IMR-90 (cell line): ENCODE measurements around the gene TSPAN32. TPM values are rescaled to one million over a fixed set of nuclear protein-coding genes. Genes with fewer than 3 reads are reported as not detected.

Experiments used
- ATAC-seq: fragments of 200-7000 bp; cut with Tn5 transposase; 2 replicates; pipeline ENCODE4 v1.9.1; 2020; ENCODE audit warnings: low read depth, mild to moderate bottlenecking, moderate library complexity
- BruUV-seq: library from RNA; stranded (reverse); fragments of 400-500 nt; replicated peaks from 2 replicates; lab custom pipeline; 2021; lab: Mats Ljungman, UMichigan
- CTCF ChIA-PET: fragments of 300-600 bp; formaldehyde crosslinking; extraction: SDS; loops from one replicate; lab custom pipeline; 2021; ENCODE audit warnings: antibody characterized with exemption; lab: Yijun Ruan, JAX
- POLR2A ChIA-PET: fragments of 300-600 bp; sonication (Branson Sonifier 250); formaldehyde crosslinking; loops from one replicate; lab custom pipeline; 2022; ENCODE audit warnings: antibody characterized with exemption; ENCODE audit not compliant: unreplicated experiment; lab: Charles Lee
- DNase-seq: peaks from one replicate; pipeline ENCODE4 v3.0.0; 2013
- H2AFZ ChIP-seq: replicated peaks from 2 replicates; pipeline ENCODE3; 2013; ENCODE audit warnings: low read length, mild to moderate bottlenecking; ENCODE audit not compliant: poor library complexity
- H2AK5ac ChIP-seq: 2 replicates; pipeline ENCODE4 v1.6.1; 2013; ENCODE audit warnings: low read depth, low read length, inconsistent platforms
- H2AK9ac ChIP-seq: replicated peaks from 2 replicates; pipeline ENCODE3; 2013; ENCODE audit warnings: mild to moderate bottlenecking, low read depth, low read length, moderate library complexity; ENCODE audit not compliant: poor library complexity
- H2BK120ac ChIP-seq: 2 replicates; pipeline ENCODE4 v1.6.1; 2013; ENCODE audit warnings: low read depth, low read length, inconsistent platforms
- H2BK15ac ChIP-seq: 3 replicates; pipeline ENCODE4 v1.6.1; 2013; ENCODE audit warnings: low read depth, low read length, inconsistent platforms
- H2BK20ac ChIP-seq: 2 replicates; pipeline ENCODE4 v1.6.1; 2013; ENCODE audit warnings: low read depth, mild to moderate bottlenecking, inconsistent platforms, low read length, moderate library complexity
- H2BK5ac ChIP-seq: 2 replicates; pipeline ENCODE4 v1.6.1; 2013; ENCODE audit warnings: mild to moderate bottlenecking, low read depth, low read length, inconsistent platforms; ENCODE audit not compliant: poor library complexity, severe bottlenecking
- H3K14ac ChIP-seq: replicated peaks from 2 replicates; pipeline ENCODE4 v1.6.1; 2013; ENCODE audit warnings: low read depth, low read length, inconsistent platforms
- H3K18ac ChIP-seq: 2 replicates; pipeline ENCODE4 v1.6.1; 2013; ENCODE audit warnings: low read depth, low read length, control low read depth
- H3K23ac ChIP-seq: 2 replicates; pipeline ENCODE4 v1.6.1; 2013; ENCODE audit warnings: low read depth, low read length, inconsistent platforms
- H3K27ac ChIP-seq: 2 replicates; pipeline ENCODE4 v1.5.1; 2013; ENCODE audit warnings: mild to moderate bottlenecking, control low read depth, low read length; ENCODE audit not compliant: insufficient read depth
- H3K27me3 ChIP-seq: 2 replicates; pipeline ENCODE4 v1.6.1; 2013; ENCODE audit warnings: low read length; ENCODE audit not compliant: control insufficient read depth, insufficient read depth
- H3K36me3 ChIP-seq: 2 replicates; pipeline ENCODE4 v1.6.1; 2013; ENCODE audit warnings: low read length, mixed read lengths; ENCODE audit not compliant: control insufficient read depth, insufficient read depth
- H3K4ac ChIP-seq: 2 replicates; pipeline ENCODE4 v1.6.1; 2013; ENCODE audit warnings: low read depth, low read length, inconsistent platforms
- H3K4me1 ChIP-seq: 2 replicates; pipeline ENCODE4 v1.6.1; 2013; ENCODE audit warnings: low read length, mixed read lengths; ENCODE audit not compliant: control insufficient read depth, insufficient read depth
- H3K4me2 ChIP-seq: 2 replicates; pipeline ENCODE4 v1.6.1; 2013; ENCODE audit warnings: low read depth, mild to moderate bottlenecking, control low read depth, low read length, moderate library complexity
- H3K4me3 ChIP-seq: 2 replicates; pipeline ENCODE4 v1.5.1; 2013; ENCODE audit warnings: low read depth, mild to moderate bottlenecking, control low read depth, low read length, moderate library complexity; ENCODE audit not compliant: insufficient read depth
- H3K56ac ChIP-seq: 2 replicates; pipeline ENCODE4 v1.6.1; 2013; ENCODE audit warnings: low read length, inconsistent platforms; ENCODE audit not compliant: insufficient read depth; ENCODE audit errors: extremely low read depth
- H3K79me1 ChIP-seq, 2 experiments: 2 replicates each; pipeline ENCODE4 v1.6.1; 2013; ENCODE audit warnings: low read length in 2 of 2, inconsistent platforms in 1 of 2, low read depth in 1 of 2
- H3K9ac ChIP-seq: 2 replicates; pipeline ENCODE4 v1.6.1; 2013; ENCODE audit warnings: low read depth, low read length, control low read depth
- H3K9me1 ChIP-seq: 2 replicates; pipeline ENCODE4 v1.6.1; 2013; ENCODE audit warnings: low read length, inconsistent platforms; ENCODE audit not compliant: insufficient read depth
- H3K9me3 ChIP-seq: 2 replicates; pipeline ENCODE4 v1.6.1; 2013; ENCODE audit warnings: low read length; ENCODE audit not compliant: control insufficient read depth, insufficient read depth
- H4K20me1 ChIP-seq: 2 replicates; pipeline ENCODE4 v1.6.1; 2013; ENCODE audit warnings: low read length, inconsistent platforms; ENCODE audit not compliant: insufficient read depth
- H4K5ac ChIP-seq: 2 replicates; pipeline ENCODE4 v1.6.1; 2013; ENCODE audit warnings: mild to moderate bottlenecking, low read depth, low read length, control low read depth
- H4K8ac ChIP-seq, 2 experiments: 2 replicates each; pipeline ENCODE4 v1.6.1; 2013; ENCODE audit warnings: low read depth in 2 of 2, low read length in 2 of 2, control low read depth in 1 of 2, inconsistent platforms in 1 of 2
- H4K91ac ChIP-seq: 2 replicates; pipeline ENCODE4 v1.6.1; 2013; ENCODE audit warnings: low read depth, low read length, inconsistent platforms; ENCODE audit not compliant: insufficient read depth
- BHLHE40 ChIP-seq: fragments of 150-350 bp; IDR thresholded peaks from 2 replicates; pipeline ENCODE4 v1.6.1; 2016; ENCODE audit warnings: mild to moderate bottlenecking, low read depth, low read length
- CEBPB ChIP-seq: IDR thresholded peaks from 2 replicates; pipeline ENCODE4 v1.6.1; 2012; ENCODE audit warnings: low read depth, low read length, improper control_type of control experiment
- CHD1 ChIP-seq: IDR thresholded peaks from 2 replicates; pipeline ENCODE4 v1.6.1; 2012; ENCODE audit warnings: low read depth, low read length, improper control_type of control experiment
- CTCF ChIP-seq: conservative IDR thresholded peaks from 2 replicates; pipeline ENCODE4 v1.5.1; 2012; ENCODE audit warnings: mild to moderate bottlenecking, low read depth, low read length, improper control_type of control experiment
- ELK1 ChIP-seq: fragments of 150-350 bp; IDR thresholded peaks from 2 replicates; pipeline ENCODE4 v1.6.1; 2016; ENCODE audit warnings: low read depth, mild to moderate bottlenecking, low read length, moderate library complexity, borderline replicate concordance
- FOS ChIP-seq: fragments of 150-350 bp; IDR thresholded peaks from 2 replicates; pipeline ENCODE4 v1.6.1; 2016; ENCODE audit warnings: low read depth, low read length
- MAFK ChIP-seq: IDR thresholded peaks from 2 replicates; pipeline ENCODE4 v1.6.1; 2012; ENCODE audit warnings: low read depth, low read length, improper control_type of control experiment
- MAZ ChIP-seq: IDR thresholded peaks from 2 replicates; pipeline ENCODE4 v1.6.1; 2012; ENCODE audit warnings: low read depth, mild to moderate bottlenecking, low read length, improper control_type of control experiment, moderate library complexity, borderline replicate concordance
- MXI1 ChIP-seq: IDR thresholded peaks from 2 replicates; pipeline ENCODE4 v1.6.1; 2012; ENCODE audit warnings: low read depth, mild to moderate bottlenecking, low read length, moderate library complexity, borderline replicate concordance
- NFE2L2 ChIP-seq: fragments of 150-350 bp; IDR thresholded peaks from 2 replicates; pipeline ENCODE4 v1.6.1; 2016; ENCODE audit warnings: low read depth, mild to moderate bottlenecking, low read length
- POLR2A ChIP-seq: IDR thresholded peaks from 2 replicates; pipeline ENCODE4 v1.6.1; 2012; ENCODE audit warnings: mild to moderate bottlenecking, low read depth, low read length
- RAD21 ChIP-seq: IDR thresholded peaks from 2 replicates; pipeline ENCODE4 v1.6.1; 2012; ENCODE audit warnings: low read length, improper control_type of control experiment
- RCOR1 ChIP-seq: IDR thresholded peaks from 2 replicates; pipeline ENCODE4 v1.6.1; 2012; ENCODE audit warnings: mild to moderate bottlenecking, low read length, improper control_type of control experiment; ENCODE audit not compliant: insufficient replicate concordance
- RFX5 ChIP-seq: IDR thresholded peaks from 2 replicates; pipeline ENCODE4 v1.8.0; 2012; ENCODE audit warnings: low read depth, mild to moderate bottlenecking, low read length, moderate library complexity
- SMC3 ChIP-seq: fragments of 150-350 bp; IDR thresholded peaks from 2 replicates; pipeline ENCODE4 v1.6.1; 2016; ENCODE audit warnings: low read depth, mild to moderate bottlenecking, antibody characterized with exemption, low read length, moderate library complexity
- USF2 ChIP-seq: fragments of 150-350 bp; IDR thresholded peaks from 2 replicates; pipeline ENCODE4 v1.6.1; 2017; ENCODE audit warnings: mild to moderate bottlenecking, antibody characterized with exemption, low read length, low read depth
- WGBS, 2 experiments: methylation state at CpG; one replicate each; pipeline versions ENCODE4 v1.1.5 to v1.1.7; 2013; ENCODE audit warnings: missing lambda C conversion rate in 2 of 2; ENCODE audit not compliant: insufficient read length in 1 of 2; ENCODE audit errors: extremely low coverage in 2 of 2; 5-methylcytosine and 5-hydroxymethylcytosine counted together
- dilution Hi-C: fragments of 300-500 bp; cut with HindIII; formaldehyde crosslinking; loops from one replicate; pipeline ENCODE4 v1.14.3; 2018; ENCODE audit warnings: low sequenced_read_pairs; ENCODE audit not compliant: unreplicated experiment
- in situ Hi-C: fragments of 300-500 bp; cut with MboI; formaldehyde crosslinking; loops from 3 replicates; pipeline ENCODE4 v1.14.3; 2019; ENCODE audit warnings: low sequenced_read_pairs, inconsistent platforms, mixed read lengths
- intact Hi-C: fragments of 100-400 bp; cut with micrococcal nuclease; formaldehyde crosslinking; loops from 2 replicates; pipeline ENCODE4 v1.10.0; 2022
- polyA plus RNA-seq, 3 experiments: library from polyadenylated mRNA; depleted of rRNA; stranded (reverse); fragments of >200 nt; gene quantifications; 2 replicates each; pipeline ENCODE4 v1.2.3, GENCODE V29; 2012; ENCODE audit warnings: low replicate concordance in 1 of 3
- total RNA-seq: library from RNA; depleted of rRNA; stranded (reverse); fragments of >200 nt; gene quantifications from 2 replicates; pipeline ENCODE4 v1.2.3, GENCODE V29; 2012

Gene TSPAN32
- total and polyA plus RNA-seq, 2 of the 4 experiments (the other 2 are of a cell fraction), result 0.07 TPM; not detected in 1

GRCh38 chr11:2328021-2328420 is 26.2 kb downstream of the TSPAN32 start:
- dilution Hi-C loops (no loop called here), intact Hi-C loops (no loop called here), in situ Hi-C loops (no loop called here)
- Histone ChIP-seq H3K27me3 (peaks cover 2% of the 10 kb centered on the region; the same call in 1 of the 2 replicates), H3K4me2 (no peak overlapping the region), H2BK5ac (no peak overlapping the region), H3K36me3 (no peaks in the 10 kb centered on the region), H2AK9ac (no peak overlapping the region), H4K91ac (no peak overlapping the region), H2AK5ac (no peak overlapping the region), H3K4me3 (no peak overlapping the region), H3K18ac (no peak overlapping the region), H3K9me3 (peaks cover 5% of the 10 kb centered on the region), H3K9ac (no peak overlapping the region), H4K8ac (no peak overlapping the region), H3K4me1 (no peaks in the 10 kb centered on the region), H3K9me1 (no peaks in the 10 kb centered on the region), H4K5ac (no peak overlapping the region), H3K56ac (no peak overlapping the region), H3K4ac (no peak overlapping the region), H2BK20ac (no peak overlapping the region), H3K79me1 (no peaks in the 10 kb centered on the region), H4K20me1 (no peaks in the 10 kb centered on the region), H2BK15ac (no peak overlapping the region), H2BK120ac (no peak overlapping the region), H3K23ac (no peak overlapping the region), H3K27ac (no peak overlapping the region), H2AFZ (no peak overlapping the region), H3K14ac (no peak overlapping the region)
- ChIA-PET POLR2A (no interaction called here), CTCF (no interaction called here)
- TF ChIP-seq MAFK (no peak), CTCF (no peak), NFE2L2 (no peak), ELK1 (no peak), RFX5 (no peak), CEBPB (no peak), SMC3 (no peak), RAD21 (no peak), RCOR1 (no peak), CHD1 (no peak), MXI1 (no peak), POLR2A (no peak), BHLHE40 (no peak), USF2 (no peak), FOS (no peak), MAZ (no peak)
- ATAC-seq (no peak), DNase-seq (no peak)
- 76% methylated on average over 10 of the region's 11 CpGs; no CpG with 5 or more reads in 1 of the 2 experiments for WGBS, 2 experiments
- no TSS peak for BruUV-seq
